Activated CD8-positive, alpha-beta T cell treated with anti-CD3 and anti-CD28 coated beads for 36 hours (primary cell): Measurements from ENCODE around the gene MRPS22. TPM values are rescaled to one million over a fixed set of nuclear protein-coding genes. Genes with fewer than 3 reads are reported as not detected.

Source experiments
- ATAC-seq: fragments of 200-7000 bp; cut with Tn5 transposase; one replicate; pipeline ENCODE4 v1.10.0; 2021; ENCODE audit warnings: mild to moderate bottlenecking, moderate library complexity
- CTCF ChIA-PET: fragments of 350-600 bp; sonication (Branson Sonifier 250); formaldehyde crosslinking; loops from one replicate; lab custom pipeline; 2021; ENCODE audit warnings: antibody characterized with exemption; lab: Charles Lee
- POLR2A ChIA-PET: fragments of 350-600 bp; sonication (Branson Sonifier 250); formaldehyde crosslinking; loops from one replicate; lab custom pipeline; 2021; ENCODE audit warnings: antibody characterized with exemption; lab: Charles Lee
- DNase-seq: peaks from one replicate; pipeline ENCODE4 v3.0.0-alpha.2; 2020
- H3K27ac Mint-ChIP-seq: one replicate; pipeline ENCODE4 v1.8.0; 2021; ENCODE audit warnings: mild to moderate bottlenecking, mixed read lengths
- H3K27me3 Mint-ChIP-seq: one replicate; pipeline ENCODE4 v1.8.0; 2021; ENCODE audit warnings: mixed read lengths
- H3K36me3 Mint-ChIP-seq: one replicate; pipeline ENCODE4 v1.8.0; 2021; ENCODE audit warnings: low read depth, mixed read lengths
- H3K4me1 Mint-ChIP-seq: one replicate; pipeline ENCODE4 v1.8.0; 2021; ENCODE audit warnings: low read depth, mixed read lengths
- H3K4me3 Mint-ChIP-seq: one replicate; pipeline ENCODE4 v1.8.0; 2021; ENCODE audit warnings: mild to moderate bottlenecking, moderate library complexity, mixed read lengths
- H3K9me3 Mint-ChIP-seq: one replicate; pipeline ENCODE4 v1.8.0; 2021; ENCODE audit warnings: mixed read lengths
- CTCF ChIP-seq: fragments of 200-600 bp; IDR thresholded peaks from one replicate; pipeline ENCODE4 v1.8.0; 2022; ENCODE audit warnings: antibody characterized with exemption, mild to moderate bottlenecking
- intact Hi-C: fragments of 100-400 bp; cut with micrococcal nuclease; formaldehyde crosslinking; loops from one replicate; pipeline ENCODE4 v1.10.0; 2022
- total RNA-seq, 2 experiments: library from RNA; stranded (reverse); gene quantifications; one replicate each; pipeline ENCODE4 v1.2.3, GENCODE V29; 2021

The MRPS22 gene
- total RNA-seq, 2 experiments from 2014 or later = 67.4 to 68.9 TPM

DNA sequence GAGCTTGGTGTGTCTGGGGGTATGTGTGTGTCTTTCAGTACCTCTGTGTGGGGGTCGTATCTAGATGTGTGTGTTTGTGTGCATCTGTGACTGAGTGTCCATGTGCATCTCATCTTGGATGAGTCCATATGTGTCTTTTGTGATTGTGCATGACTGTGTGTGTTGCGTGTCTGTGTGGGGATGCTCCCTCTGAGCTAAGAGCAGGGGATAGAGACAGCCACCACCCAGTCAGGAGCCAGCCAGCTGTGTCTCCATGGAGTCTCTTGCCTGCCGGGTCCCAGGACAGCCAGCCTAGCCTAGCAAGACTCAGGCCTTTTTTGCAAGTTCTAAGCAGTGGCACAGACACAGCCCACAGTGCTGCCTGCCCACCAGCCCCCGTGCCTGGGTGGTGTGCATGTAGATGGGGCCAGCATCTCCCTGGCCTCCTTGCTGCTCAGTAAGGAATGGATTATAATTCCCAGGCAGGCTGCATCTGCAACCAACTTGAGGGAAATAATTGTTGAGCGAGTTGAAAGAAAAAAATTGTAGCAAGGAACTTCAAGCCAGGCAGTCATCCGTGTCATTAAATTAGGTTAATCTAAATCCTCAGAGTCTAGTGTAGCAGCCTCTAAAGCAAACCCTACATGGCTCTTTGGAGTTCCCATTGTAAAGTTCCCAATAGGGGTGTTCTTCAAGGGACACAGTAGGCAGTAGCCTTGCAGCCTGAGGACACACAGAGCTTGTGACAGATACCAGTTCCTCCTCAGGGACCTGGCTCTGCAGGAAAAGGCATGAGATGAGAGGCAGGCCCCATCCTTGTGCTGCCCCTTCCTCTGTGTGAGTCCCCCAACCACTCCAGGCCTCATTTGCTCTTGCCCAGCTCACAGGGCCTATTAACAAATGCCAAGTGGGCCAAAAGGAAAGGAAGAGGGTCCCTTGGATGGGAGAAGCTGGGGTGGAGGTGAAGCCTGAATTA, 35.9 kb upstream of the MRPS22 start:
- CTCF ChIA-PET = no interaction called here

GRCh38 chr3:139308560-139308959, 35.3 kb upstream of the MRPS22 start:
- Mint-ChIP-seq H3K27me3 (peaks cover 4% of the 10 kb centered on the region), H3K4me3 (no peak overlapping the region), H3K27ac (no peak overlapping the region), H3K36me3 (no peaks in the 10 kb centered on the region), H3K9me3 (no peaks in the 10 kb centered on the region), H3K4me1 (no peaks in the 10 kb centered on the region)
- DNase-seq (no peak), ATAC-seq (no peak)
- intact Hi-C loops = no loop called here
- TF ChIP-seq CTCF = no peak
- ChIA-PET CTCF (no interaction called here), POLR2A (no interaction called here)

More for the DNA sequence above, 35.9 kb upstream of the MRPS22 start:
- no peak overlapping the region for H3K27ac Mint-ChIP-seq
- H3K4me1 Mint-ChIP-seq = no peaks in the 10 kb centered on the region
- no peak for DNase-seq
- no peak for ATAC-seq
- intact Hi-C loops = no loop called here
- H3K9me3 Mint-ChIP-seq = no peaks in the 10 kb centered on the region
- no peak overlapping the region for H3K4me3 Mint-ChIP-seq
- POLR2A ChIA-PET = no interaction called here
- H3K36me3 Mint-ChIP-seq = no peaks in the 10 kb centered on the region
- no peak for TF ChIP-seq CTCF
- H3K27me3 Mint-ChIP-seq = peaks cover 2% of the 10 kb centered on the region

- intact Hi-C loops = no loop called here
These were observed 34.7 kb upstream of the MRPS22 start for GRCh38 chr3:139309061-139309591.

DNA sequence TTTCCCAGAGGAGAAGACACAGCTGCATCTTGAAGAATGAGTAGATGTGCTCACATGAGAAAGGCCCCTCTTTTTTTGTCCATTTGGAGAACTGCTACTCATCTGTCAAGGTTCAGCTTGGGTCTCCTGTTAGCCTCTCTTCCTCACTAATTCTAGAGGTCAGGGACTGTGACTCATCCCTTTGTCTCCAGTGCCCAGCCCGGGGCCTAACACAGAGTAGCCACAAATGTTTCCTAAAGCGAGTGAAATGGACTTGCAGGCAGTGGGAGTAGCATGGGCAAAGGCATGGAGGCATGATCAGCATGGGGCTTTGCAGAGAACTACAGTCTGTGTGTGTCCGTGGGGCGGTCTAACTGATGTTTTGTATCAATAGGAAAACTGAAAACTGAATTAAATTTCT, 33.9 kb upstream of the MRPS22 start:
- no peaks in the 10 kb centered on the region for H3K36me3 Mint-ChIP-seq
- ChIA-PET POLR2A (no interaction called here), CTCF (interaction anchor here (1.7 kb wide), 1 partner anchor 19 kb away, joined by 5 read pairs; no protein-coding TSS in a partner anchor)
- H3K4me1 Mint-ChIP-seq = no peaks in the 10 kb centered on the region
- no peak for DNase-seq
- TF ChIP-seq CTCF = no peak
- no peak overlapping the region for H3K27ac Mint-ChIP-seq
- H3K27me3 Mint-ChIP-seq = peaks cover 8% of the 10 kb centered on the region
- no peak overlapping the region for H3K4me3 Mint-ChIP-seq
- ATAC-seq = no peak
- H3K9me3 Mint-ChIP-seq = no peaks in the 10 kb centered on the region
- intact Hi-C loops = no loop called here

More at GRCh38 chr3:139309061-139309591, 34.7 kb upstream of the MRPS22 start:
- no peak for TF ChIP-seq CTCF
- ATAC-seq = no peak
- Mint-ChIP-seq H3K27me3 (peaks cover 6% of the 10 kb centered on the region), H3K36me3 (no peaks in the 10 kb centered on the region), H3K27ac (no peak overlapping the region), H3K4me1 (no peaks in the 10 kb centered on the region), H3K4me3 (no peak overlapping the region), H3K9me3 (no peaks in the 10 kb centered on the region)
- no peak for DNase-seq
- ChIA-PET CTCF (no interaction called here), POLR2A (no interaction called here)

- intact Hi-C loops = no loop called here
- CTCF ChIA-PET = interaction anchor here (1.7 kb wide), 1 partner anchor 18 kb away, joined by 5 read pairs; no protein-coding TSS in a partner anchor
- Mint-ChIP-seq H3K27ac (no peak overlapping the region), H3K4me3 (no peak overlapping the region), H3K36me3 (no peaks in the 10 kb centered on the region), H3K9me3 (no peaks in the 10 kb centered on the region), H3K4me1 (no peaks in the 10 kb centered on the region), H3K27me3 (peaks cover 9% of the 10 kb centered on the region)
- ATAC-seq = no peak
- POLR2A ChIA-PET = no interaction called here
- no peak for DNase-seq
- no peak for TF ChIP-seq CTCF
These were observed 33.3 kb upstream of the MRPS22 start for GRCh38 chr3:139310474-139310933.
